T-helper 1 cell (primary cell): ENCODE data around the gene VAMP4.

Experiments
- DNase-seq, 5 donors: peaks; one replicate each; pipeline ENCODE4 v3.0.0-alpha.2; 2012 to 2020
- total RNA-seq, 4 donors: gene quantifications; one replicate each; lab custom pipeline; 2026; lab: John Stamatoyannopoulos, UW

The VAMP4 gene, protein sequence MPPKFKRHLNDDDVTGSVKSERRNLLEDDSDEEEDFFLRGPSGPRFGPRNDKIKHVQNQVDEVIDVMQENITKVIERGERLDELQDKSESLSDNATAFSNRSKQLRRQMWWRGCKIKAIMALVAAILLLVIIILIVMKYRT
- total RNA-seq: 23.3 to 44.4 (median 25.9) reads per million in 4 donors

DNA sequence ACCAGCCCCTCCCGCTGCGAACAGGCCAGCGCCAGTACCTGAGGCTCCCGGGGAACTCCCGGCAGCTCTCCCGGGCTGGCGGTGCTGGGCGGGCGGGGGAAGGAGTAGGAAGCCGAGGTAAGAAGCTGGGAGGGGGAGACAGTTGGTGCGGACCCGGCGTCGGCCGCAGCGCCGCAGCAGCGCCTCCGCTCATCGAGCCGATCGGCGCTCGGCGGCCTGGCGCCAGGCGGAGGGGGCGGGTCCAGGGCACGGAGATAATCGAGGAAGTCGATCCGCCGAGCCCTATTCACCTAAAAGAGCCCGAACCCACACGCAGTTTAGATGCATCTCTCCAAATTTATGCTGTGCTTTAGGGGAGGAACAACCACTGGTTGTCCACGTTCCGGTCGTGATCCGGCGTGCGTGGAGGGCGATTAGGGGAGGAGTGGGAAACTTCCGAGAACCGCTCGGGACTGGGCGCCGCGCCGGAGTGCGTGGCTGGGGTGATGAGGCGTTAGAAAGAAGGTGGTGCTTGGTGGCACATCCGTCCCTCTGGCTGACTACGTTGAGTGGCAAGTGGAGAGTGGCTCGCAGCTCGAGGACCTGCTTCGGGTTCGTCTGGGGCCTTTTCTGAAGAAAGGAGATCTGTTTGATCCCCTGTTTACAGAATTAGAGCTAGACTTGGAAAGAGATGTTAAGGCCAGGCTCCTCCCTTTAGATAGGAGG lies at the start of gene VAMP4:
Gene VAMP4 (minus strand): TSS at position 194 of the 705 bp plus-strand sequence. CDS start 3,651 bp downstream, outside the sequence.
- peak; percentile 70 to 91 (median 80) for DNase-seq

DNA sequence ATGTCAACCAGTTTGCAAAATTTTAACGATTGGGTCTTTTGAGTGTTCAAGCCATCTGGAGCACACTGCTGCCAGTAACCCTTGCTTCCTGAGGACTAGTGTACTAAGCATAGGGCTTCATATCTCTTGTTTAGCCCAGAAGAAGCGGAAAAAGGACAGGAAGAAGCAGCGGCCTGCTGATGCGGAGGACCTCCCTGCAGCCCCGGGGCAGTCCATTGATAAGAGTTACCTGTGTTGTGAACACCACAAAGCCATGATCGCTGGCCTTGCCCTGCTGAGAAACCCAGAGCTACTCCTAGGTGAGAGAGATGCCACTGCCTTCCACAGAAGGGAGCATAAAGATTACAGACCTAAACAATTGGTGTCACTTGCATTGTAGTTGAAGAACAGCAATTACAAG lies 48.5 kb upstream of the VAMP4 start:
- no peak for DNase-seq

DNA sequence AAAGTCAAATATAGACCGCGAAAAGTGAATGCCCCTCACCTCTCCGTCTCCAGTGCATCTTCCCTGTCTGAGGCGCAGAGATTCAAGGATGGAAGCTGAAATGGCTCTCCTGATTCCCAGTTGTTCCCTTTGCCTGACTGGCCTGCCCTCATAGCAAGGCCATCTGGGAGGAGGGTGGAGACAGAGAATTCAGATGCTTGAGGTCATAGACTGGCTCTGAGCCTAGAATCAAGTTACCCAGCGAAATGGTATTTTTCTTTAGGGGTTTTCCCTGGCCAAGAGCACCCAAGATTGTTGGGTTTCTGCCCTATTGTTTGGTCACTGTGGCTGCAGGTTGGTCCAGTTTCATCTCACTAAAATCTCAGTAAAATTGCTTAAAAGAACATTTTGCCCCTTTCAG lies 46.8 kb upstream of the VAMP4 start:
- DNase-seq: no peak

DNA sequence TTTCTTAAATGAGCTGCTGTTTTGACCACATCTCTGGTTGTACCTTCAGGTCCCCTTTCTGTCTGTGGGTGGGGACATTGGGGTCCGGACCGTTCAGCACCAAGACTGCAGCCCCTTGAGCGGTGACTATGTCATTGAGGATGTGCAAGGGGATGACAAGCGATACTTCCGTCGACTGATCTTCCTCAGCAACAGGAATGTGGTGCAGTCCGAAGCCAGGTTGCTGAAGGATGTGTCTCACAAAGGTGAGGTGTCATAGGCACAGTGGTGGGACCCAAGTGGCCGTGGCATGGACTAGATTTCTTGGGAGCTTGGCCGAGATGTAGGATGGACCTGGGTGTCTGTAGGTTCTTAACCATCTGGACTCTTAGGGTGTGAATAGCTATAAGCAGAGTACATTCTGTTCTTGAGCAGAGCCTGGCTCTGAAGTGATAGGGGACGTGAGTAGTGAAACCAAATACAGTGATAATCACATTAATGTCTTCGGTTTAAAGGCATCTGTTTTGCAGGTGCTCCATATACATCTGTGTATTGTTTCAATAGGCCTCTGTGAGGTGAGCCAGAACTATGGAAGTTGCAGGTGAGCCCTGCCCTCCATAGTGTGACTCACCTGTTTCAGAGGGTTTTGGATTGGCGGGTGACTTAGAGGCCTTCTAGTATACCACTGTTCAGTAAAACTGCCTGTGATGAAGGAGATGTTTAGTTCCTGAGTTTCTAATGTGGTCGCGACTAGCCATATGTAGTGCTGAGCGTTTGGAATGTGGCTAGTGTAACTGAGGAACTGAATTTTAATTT lies 46.0 kb upstream of the VAMP4 start:
- DNase-seq: no peak

DNA sequence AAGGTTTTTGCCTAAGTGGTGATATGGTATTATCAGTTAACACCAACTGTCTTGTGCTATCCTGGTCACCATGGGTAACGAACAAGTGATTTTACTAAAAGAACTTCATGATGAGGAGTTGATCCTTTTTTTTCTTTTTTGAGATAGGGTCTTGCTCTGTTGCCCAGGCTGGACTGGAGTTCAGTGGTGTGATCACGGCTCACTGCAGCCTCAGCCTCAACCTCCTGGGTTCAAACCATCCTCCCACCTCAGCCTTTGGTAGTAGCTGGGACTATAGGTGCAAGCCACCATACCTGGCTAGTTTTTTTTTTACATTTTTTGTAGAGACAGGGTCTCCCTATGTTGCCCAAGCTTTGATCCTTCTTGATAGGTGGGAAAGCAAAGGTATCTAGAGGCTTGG lies 44.7 kb upstream of the VAMP4 start:
- DNase-seq: no peak

DNA sequence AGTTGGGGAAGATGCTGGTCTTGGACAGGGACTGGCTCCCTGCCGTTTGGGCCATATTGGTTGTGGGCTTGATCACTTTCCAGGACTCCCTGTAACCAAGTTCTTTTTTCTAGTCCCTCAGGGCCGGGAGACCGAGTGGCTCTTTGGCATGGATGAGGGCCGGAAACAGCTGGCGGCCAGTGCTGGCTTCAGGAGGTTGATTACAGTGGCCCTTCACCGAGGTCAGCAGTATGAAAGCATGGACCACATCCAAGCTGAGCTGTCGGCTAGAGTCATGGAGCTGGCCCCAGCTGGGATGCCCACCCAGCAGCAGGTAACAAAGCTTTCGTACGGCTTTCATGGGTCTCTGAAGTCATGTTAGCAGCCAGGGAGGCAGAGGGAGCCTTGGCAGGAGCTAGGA lies 43.9 kb upstream of the VAMP4 start:
- DNase-seq: no peak

DNA sequence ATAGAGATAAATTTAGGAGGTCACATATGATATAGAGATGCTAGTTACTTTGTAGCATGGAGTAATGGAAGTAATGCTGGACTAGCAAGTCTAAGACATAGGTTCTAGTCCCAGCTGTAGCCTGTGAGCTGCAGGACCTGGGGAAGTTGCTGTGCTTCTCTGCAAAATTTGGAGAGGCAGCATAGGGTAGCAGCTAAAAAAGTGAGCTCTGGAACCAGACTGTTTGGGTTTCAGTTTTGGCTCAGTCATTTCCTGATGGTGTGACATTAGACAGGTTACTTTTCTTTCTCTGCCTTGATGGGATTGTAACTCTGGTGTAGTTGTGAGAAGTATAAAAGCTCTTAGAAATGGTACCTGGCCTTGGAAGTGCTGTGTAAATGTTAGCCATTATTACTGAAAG lies 42.9 kb upstream of the VAMP4 start:
- peak in 1 of 5 donors; percentile 60 for DNase-seq

DNA sequence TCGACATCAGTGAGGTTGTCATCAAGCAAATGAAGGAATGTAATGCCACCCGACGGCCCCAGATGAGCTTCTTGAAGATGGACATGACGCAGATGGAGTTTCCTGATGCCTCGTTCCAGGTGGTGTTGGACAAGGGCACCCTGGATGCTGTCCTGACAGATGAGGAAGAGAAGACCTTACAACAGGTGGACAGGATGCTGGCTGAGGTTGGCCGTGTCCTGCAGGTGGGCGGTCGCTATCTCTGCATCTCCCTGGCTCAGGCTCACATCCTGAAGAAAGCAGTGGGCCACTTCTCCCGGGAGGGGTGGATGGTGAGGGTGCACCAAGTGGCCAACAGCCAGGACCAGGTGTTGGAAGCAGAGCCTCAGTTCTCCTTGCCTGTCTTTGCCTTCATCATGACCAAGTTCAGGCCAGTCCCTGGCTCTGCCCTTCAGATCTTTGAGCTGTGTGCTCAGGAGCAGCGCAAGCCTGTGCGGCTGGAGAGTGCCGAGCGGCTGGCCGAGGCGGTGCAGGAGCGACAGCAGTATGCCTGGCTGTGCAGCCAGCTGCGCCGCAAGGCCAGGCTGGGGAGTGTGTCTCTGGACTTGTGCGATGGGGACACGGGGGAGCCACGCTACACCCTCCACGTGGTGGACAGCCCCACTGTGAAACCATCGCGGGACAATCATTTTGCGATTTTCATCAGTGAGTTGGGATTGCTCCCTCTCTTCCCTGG lies 42.1 kb upstream of the VAMP4 start:
- DNase-seq: no peak

DNA sequence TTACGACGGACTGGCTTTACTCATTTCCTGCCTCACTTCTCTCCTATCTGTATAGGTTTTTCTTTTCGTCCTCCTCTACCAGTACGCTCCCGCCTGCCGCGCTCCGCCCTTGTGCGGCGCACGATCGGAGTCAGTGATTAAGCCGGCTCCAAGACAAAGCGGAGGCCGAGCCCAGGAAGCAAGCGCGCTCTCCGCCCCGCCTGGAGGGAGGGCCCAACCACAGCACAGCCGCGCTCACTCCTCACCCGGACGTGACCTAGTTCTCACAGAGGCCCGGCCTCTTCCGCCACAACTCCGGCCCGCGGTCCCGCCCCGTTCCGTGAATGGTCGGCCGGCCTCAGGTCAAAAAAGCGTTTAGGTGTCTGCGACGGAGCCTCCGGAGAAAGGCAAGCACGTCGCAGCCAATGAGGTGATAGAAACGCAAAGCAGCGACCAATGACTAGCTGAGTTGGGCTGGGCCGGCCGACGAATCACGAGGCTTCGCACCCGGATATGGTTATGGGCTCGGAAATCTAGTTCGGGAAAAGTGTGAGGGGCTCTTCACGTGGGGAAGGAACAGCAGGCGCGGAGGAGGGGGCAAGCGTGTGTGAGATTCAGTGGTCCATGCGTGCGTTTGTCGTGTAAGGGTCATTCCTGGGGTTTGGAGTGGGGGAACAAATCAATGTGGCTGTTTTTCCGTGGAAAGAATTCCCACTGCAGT lies 39.5 kb upstream of the VAMP4 start, which contains the start of gene METTL13:
Gene METTL13 (plus strand): TSS at position 485 of the 700 bp plus-strand sequence. CDS start 308 bp downstream, outside the sequence.
- peak; percentile 96 to 100 (median 97) for DNase-seq

DNA sequence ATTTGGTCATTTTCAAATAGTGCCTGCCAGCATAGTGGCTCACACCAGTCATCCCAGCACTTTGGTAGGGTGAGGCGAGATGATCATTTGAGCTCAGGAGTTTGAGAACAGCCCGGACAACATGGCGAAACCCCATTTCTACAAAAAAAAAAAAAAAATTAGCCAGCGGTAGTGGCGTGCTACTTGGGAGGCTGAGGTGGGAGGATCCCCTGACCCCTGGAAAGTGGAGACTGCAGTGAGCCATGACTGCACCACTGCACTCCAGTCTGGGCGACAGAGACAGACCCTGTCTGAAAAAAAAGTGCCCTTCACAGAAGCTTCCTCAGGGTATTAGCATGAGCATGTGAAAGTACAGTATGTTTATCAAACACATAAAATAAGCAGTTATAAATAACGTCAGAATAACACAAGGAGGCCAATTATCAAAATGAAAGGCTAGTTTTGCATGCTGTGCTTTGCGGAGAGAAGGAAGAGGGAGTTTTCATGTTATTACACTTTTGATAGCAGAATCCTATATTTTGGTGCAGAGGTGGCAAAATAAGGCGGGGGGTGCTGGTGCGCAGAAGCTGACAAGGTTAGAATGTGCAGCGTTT lies 38.8 kb upstream of the VAMP4 start:
- DNase-seq: no peak

DNA sequence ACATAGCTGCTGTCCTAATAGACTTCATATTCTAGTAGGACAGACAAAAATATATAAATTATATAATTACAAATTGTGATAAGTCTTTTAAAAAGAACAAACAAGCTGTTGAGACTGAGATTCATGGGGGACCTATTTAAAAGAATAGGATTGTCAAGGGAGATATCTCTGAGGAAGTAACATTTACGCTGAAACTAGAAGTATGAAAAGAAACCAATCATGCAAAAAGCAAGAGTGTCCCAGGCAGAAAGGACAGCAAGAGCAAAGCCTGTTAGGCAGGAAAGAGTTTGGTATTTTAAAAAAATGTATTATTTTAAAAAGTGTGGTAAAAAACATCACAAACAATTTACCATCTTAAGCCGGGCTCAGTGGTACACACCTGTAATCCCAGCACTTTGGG lies 30.4 kb upstream of the VAMP4 start:
- no peak for DNase-seq

DNA sequence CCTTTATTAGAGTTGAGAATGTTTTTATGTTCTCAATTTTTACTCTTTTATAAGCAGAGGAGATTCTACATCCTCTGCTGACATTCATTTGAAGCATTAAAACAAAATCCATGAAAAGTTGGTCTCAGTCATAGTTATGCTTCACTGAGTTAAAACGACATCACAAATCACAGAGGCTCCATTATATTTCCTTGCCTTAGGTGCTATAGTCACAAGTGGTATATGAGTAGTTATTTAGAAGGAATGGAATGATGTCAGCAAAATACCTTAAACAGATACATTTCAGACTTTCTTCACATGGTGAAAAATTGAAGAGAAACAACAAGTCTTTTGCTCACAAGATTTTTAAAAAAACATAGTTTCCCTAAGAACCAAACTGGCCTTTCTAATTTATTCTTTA lies 27.9 kb upstream of the VAMP4 start:
- DNase-seq: no peak

DNA sequence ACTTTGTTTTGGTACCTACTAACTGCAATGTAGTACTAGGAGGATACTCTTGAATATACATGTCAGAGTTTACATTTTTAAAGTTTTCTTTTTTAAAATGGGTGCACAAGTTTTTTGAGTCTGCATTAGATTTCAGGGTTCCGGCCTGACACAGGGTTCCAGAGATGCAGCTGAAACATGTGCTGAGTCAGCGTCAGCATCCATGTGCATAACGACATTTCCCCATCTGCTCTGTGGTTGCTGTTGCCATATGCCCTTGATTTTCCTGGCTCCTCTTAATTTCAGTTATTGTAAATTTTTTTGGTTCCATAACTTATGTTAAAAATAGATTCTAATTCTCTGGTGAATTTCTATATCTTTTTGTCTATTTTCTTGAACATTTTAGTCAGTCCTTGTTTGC lies 27.3 kb upstream of the VAMP4 start:
- no peak for DNase-seq

DNA sequence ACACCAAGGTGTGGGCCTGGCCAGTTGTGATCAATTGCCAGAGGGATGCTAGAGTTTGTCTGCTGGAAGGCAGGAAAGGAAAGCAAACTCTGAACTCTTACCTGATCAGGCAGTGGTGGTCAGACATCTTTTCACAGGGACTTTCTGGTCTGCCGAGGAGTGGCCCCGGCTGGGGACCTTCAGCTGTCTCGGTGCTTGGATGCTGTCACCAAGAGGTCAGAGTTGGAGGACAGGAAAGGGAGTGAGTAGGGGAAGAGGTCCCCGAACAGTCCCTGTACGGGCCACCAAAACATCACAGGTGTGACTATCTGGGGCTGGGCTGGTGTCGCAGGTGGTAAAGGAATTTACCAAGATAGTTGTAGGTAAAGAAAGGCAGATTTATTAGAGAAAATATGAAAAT lies 21.9 kb upstream of the VAMP4 start:
- DNase-seq: no peak

DNA sequence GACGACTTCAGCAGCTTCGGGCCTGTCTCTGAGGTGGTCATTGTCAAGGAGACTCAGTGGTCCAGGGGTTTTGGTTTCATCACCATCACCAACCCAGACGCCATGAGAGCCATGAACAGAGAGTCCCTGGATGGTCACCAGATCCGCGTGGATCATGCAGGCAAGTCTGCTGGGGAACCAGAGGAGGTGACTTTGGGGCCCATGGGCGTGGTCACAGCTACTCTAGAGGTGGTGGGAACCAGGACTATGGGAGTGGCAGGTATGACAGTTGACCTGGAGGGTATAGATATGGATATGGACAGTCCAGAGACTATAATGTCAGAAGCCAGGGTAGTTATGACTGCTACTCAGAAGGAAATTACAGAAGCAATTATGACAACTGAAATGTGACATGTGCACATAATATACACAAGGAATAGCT lies 20.3 kb upstream of the VAMP4 start:
- no peak for DNase-seq

DNA sequence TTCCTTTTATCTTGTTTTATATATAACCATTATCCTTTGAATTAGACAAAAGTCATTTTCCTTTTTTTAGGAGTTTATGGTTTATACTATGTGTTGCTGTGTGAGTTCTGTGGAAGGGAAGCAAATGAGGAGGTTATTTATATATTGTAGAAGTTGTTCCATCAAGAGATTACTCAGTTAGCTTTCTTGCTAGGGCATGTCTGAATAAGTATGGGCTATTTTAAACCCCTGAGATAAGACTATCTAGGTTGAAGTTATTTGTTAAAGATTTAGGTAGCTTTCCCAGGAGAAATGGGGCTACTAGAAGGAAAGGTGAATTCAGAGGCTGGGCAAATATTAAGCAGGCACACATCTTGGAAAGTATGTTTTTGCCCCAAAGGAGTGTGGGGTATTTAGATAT lies 16.1 kb upstream of the VAMP4 start:
- no peak for DNase-seq

DNA sequence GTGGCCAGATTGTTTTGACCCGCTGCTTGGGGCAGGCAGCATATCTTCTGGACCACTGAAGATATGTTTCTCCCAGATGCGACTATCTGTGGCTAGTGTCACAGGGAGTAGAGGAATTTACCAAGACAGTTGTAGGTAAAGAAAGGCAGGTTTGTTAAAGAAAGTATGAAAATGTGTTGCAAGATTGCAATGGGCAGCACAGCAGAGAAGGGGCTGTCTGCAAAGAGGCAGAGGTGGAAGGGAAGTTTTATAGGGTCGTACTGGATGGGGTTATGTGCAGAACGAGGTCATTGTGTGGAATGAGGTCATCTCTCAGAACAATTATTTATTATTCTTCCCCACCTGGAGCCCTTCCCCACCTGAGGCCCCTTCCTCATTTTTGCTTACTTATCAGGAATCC lies 15.0 kb upstream of the VAMP4 start:
- no peak for DNase-seq

DNA sequence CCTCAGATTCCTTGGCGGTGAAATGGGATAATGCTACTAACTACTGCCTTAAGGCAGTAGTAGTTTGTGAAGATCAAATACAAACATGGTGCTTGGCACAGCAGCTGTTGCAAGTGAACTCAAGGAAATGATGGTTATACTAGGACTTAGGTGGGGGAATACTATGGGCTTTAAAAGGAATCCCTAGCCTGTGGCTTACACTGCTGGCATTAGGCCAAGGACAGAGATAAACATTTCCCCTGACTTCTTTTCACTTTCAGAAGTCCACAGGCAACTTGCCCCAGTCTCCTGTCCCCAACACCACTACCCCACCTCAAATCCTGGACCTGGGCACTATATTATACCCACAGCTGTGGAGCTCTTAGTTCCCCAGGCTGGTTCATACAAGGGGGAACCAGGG lies 13.1 kb upstream of the VAMP4 start:
- no peak for DNase-seq

DNA sequence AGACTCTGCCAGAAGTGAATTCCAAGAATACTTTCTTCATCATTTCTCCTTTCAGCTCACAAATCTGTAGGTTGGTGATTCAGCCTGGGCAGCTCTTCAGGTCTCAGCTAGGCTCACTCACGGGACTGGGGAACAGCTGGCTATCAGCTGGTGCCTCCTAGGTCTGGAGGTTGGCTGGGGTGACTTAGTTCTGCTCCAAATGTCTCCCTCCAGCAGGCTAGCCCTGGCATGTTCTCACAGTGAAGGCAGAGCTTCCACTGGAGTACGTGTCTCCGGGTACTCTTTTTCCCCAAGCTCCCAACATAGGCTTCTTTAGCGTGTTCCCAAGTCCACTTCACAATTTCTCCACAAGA lies 12.5 kb upstream of the VAMP4 start:
- no peak for DNase-seq

DNA sequence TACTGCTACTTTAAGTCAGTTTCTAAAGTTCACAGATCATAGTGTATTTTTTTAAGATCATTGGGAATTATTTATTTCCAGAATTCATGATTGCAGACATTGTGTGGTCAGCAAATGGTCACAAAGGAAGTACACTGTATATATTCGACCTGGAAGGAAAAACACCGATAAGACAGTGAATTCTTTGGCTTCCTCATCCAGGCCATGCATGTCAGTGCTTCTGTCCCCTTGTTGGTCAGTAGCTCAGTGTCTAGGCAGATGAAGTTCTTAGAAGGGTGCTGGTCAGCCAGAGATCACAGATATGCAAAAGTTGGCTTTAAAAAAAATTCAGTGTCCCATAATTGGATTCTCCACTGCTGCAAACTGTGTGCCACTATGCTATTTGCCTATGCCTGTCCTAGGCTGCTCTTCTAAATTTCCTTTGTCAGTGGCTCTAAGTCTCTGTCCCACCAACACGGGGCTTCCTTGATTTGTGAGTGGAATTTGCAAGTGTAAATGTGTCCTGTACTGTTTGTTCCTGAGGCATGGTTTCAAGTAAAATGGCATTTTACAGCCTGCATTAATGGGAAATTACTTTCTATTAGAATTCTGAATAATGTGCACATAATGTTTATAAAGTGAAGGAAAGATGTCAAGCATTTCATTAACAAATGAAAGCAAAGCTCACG lies 12.0 kb upstream of the VAMP4 start:
- DNase-seq: no peak

DNA sequence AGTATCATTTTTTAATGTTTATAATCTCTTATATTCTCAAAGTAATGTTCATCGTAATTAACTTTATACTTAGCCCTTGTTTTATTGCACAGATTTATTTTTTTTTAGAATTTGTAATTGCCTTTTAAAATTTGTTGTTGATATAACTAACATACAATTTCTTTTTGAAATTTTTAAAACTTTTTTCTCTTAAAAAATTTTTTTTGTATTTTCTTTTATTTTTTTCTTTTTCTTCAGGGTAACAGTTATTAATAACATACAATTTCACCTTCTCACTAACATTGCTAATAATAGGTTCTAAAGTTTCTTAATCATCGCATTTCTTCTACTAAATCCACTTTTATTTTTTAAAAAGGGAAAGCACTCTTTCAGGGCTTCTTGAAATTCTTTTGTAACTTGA lies 11.3 kb upstream of the VAMP4 start:
- DNase-seq: no peak

DNA sequence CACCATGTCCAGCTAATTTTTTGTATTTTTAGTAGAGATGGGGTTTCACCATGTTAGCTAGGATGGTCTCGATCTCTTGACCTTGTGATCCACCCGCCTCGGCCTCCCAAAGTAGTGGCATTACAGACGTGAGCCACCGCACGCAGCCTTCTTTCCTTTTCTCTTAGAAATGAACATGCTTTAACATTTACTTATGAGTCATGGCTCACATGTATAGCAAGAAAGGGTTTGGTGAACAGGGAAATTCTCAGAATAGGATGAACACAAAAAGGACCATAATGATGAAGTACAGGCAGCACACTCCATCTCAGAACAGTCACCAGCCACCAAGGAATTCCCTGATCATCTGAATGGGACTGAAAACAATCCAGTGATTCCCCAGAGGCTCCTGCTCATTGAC lies 9.4 kb upstream of the VAMP4 start:
- peak in 1 of 5 donors; percentile 61 for DNase-seq
